ENCODE measurements around the gene FADS6.

FADS6 gene

GRCh38 chr17:74860872-74861661 is 32.4 kb downstream of the FADS6 start:
- DNase-seq = no peak
- in situ Hi-C loops (cut with HindIII; ENCODE audit: low pct_ligation_motif_present, low pct_unique_long_range_greater_than_20kb, low sequenced_read_pairs) = no loop called here

- DNase-seq = no peak
- in situ Hi-C loops (cut with HindIII; ENCODE audit: low pct_ligation_motif_present, low pct_unique_long_range_greater_than_20kb, low sequenced_read_pairs) = no loop called here
Measured at GRCh38 chr17:74860229-74860871, 33.1 kb downstream of the FADS6 start.

DNA sequence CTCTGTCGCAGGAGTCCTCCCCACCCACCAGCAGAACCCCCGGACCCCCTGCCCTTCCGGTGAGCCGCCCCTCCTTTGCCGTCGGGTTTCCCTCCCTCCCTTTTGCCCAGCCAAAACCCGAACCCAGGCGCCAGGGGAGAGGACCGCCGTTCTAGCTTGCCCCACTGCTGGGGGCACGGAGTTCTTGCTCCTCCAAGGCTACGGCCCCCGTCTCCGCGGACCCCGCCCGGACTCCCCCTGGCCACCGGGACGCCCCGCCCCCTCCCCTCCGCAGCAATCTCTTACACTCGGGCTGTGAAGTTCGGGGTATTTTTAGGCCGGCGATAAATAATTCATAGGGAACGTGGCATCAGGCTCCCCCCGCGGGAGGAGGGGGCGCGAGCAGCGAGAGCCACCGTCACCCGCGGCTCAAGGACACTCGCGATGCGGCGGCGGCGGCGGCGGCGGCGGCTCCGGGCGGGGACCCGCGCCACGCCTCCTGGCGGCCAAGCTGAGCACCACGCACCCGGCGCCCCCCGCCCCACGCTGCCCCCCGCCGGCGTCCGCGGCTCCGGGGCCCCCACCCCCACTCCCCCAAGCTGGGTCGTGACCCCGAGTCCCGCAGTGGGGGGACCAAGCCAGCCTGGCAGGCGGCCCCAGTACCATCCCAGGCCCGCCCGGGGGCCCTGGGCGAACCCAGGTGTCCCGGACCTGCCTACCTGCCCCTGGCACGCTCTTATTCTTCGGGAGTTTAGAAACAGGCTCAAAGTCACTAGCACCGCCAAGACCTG is 33.8 kb downstream of the FADS6 start, which contains the start of gene GRIN2C:
TSS of gene GRIN2C (minus strand) at position 427 of the 770 bp plus-strand sequence. CDS start 4,793 bp downstream, outside the sequence.
- in situ Hi-C loops (cut with HindIII; ENCODE audit: low pct_ligation_motif_present, low pct_unique_long_range_greater_than_20kb, low sequenced_read_pairs) = no loop called here
- no peak for DNase-seq

DNA sequence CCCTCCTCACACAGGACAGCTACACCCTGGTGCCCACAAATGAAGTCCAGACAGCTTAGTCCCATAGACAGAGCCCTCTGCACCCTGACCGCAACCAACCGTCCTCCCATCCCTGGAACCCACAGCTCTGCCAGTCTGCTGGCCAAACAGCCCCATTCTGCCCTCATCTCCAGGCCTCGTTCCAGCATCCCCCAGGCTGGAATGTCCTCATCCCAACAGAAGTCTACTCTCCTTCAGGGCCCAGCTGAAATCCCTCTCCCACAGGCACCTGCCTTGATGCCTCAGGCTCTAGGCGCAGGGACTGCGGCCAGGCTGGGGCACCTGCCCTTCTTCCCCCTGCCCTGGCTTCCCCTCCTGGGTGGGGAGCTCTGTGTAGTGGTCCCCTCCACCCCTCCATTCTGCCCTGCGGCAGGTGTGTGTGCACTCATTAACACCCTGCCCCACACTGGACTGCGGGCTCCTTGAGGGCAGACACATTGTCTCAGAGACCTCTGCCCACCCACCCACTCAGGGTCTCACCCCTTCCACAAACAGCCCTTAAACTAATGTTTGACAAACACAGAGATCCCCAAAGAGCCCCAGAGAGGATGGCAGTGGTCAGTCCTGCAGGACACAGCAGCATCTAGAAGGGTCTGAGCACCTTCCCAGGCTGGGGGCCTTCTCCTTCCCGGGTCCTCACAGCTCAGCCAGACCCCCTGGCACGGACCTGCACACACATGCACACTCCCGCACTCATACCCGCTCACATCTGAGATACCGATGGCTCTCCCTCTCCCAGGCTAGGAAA is 34.6 kb downstream of the FADS6 start:
- no peak for DNase-seq
- in situ Hi-C loops (cut with HindIII; ENCODE audit: low pct_ligation_motif_present, low pct_unique_long_range_greater_than_20kb, low sequenced_read_pairs) = no loop called here

GRCh38 chr17:74857191-74857590 is 36.2 kb downstream of the FADS6 start:
- in situ Hi-C loops (cut with HindIII; ENCODE audit: low pct_ligation_motif_present, low pct_unique_long_range_greater_than_20kb, low sequenced_read_pairs) = no loop called here
- no peak for DNase-seq

DNA sequence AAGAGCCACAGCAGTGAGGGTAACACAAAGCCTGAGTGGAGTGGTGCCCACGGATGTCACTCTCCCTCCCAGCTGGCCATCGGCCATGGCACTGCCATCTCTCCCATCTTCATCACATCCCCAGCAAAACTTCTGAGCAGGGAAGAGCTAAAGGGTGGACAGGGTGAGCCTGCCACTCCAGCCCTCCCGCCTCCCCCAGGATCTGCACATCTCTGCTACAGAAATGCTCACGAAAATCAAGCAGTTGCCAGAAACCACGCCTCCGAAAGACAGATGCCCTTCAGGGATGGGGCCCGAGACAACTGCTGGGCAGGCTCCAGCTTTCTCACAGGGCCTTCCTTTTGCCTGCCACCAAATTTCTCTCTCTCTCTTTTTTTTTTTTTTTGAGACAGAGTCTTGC is 37.3 kb downstream of the FADS6 start:
- in situ Hi-C loops (cut with HindIII; ENCODE audit: low pct_ligation_motif_present, low pct_unique_long_range_greater_than_20kb, low sequenced_read_pairs) = no loop called here
- DNase-seq = no peak

GRCh38 chr17:74855323-74855722 is 38.1 kb downstream of the FADS6 start:
- in situ Hi-C loops (cut with HindIII; ENCODE audit: low pct_ligation_motif_present, low pct_unique_long_range_greater_than_20kb, low sequenced_read_pairs) = no loop called here
- no peak for DNase-seq

- no peak for DNase-seq
- in situ Hi-C loops (cut with HindIII; ENCODE audit: low pct_ligation_motif_present, low pct_unique_long_range_greater_than_20kb, low sequenced_read_pairs) = no loop called here
Measured at GRCh38 chr17:74854792-74855191, 38.6 kb downstream of the FADS6 start.

GRCh38 chr17:74853669-74854068 is 39.8 kb downstream of the FADS6 start:
- in situ Hi-C loops (cut with HindIII; ENCODE audit: low pct_ligation_motif_present, low pct_unique_long_range_greater_than_20kb, low sequenced_read_pairs) = no loop called here
- no peak for DNase-seq

- no peak for DNase-seq
- in situ Hi-C loops (cut with HindIII; ENCODE audit: low pct_ligation_motif_present, low pct_unique_long_range_greater_than_20kb, low sequenced_read_pairs) = no loop called here
Measured at GRCh38 chr17:74853048-74853397, 40.4 kb downstream of the FADS6 start.

DNA sequence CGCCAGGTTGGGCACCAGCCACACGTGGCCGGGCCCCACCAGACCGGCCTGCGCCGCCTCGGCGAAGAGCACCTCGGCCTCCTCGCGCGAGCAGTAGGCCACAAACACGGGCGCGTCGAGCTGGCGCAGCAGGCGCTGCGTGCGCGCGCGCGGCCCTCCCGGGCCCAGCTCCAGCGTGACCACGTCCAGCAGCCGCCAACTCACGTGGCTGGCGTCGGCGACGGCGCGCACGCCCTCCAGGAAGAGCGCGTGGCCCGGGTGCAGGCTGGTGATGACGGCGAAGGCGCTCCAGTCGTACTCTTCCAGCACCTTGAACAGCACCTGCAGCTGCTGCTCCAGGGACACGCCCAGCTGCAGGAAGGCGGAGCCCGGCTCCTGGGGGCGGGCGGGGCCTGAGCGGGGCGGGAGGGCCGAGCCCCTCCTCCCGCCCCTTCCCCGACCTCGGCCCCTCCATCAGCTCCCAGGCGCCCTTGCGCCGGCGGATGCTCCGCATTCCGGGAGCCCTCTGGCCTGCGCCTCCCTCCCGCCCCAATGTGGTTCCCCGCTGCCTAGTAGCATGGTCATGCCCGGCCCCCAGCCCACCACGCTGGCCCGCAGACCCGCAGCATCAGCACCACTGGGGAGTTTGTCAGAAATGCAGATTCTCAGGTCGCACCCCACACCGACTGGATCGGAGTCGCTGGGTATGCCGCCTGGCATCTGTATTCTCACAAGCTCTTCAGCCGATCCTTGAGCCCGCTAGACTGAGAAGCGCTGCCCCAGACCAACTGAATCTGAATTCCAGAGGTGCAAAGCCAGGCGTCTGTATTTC is 41.0 kb downstream of the FADS6 start:
- DNase-seq = no peak
- in situ Hi-C loops (cut with HindIII; ENCODE audit: low pct_ligation_motif_present, low pct_unique_long_range_greater_than_20kb, low sequenced_read_pairs) = no loop called here

- in situ Hi-C loops (cut with HindIII; ENCODE audit: low pct_ligation_motif_present, low pct_unique_long_range_greater_than_20kb, low sequenced_read_pairs) = no loop called here
- no peak for DNase-seq
Measured at GRCh38 chr17:74851612-74852236, 41.7 kb downstream of the FADS6 start.

DNA sequence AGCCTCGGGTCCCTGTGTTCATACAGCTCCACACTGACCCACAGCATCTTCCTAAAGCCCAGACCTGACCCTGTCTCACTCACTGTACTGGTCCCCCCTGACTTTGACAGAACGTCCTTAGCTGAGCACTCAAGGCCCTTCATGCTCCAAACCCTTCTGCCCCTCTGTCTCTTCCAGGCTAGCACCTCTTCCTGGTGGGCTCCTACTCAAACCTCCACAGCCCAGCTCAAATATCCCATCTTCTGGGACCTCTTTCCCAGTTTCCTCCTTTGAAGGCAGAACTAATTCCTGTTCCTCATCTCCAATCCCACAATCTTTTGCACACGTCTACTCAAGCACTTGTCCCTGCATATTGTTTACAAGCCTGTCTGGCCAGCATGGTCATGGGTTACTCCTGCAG is 42.5 kb downstream of the FADS6 start:
- in situ Hi-C loops (cut with HindIII; ENCODE audit: low pct_ligation_motif_present, low pct_unique_long_range_greater_than_20kb, low sequenced_read_pairs) = no loop called here
- DNase-seq = no peak

DNA sequence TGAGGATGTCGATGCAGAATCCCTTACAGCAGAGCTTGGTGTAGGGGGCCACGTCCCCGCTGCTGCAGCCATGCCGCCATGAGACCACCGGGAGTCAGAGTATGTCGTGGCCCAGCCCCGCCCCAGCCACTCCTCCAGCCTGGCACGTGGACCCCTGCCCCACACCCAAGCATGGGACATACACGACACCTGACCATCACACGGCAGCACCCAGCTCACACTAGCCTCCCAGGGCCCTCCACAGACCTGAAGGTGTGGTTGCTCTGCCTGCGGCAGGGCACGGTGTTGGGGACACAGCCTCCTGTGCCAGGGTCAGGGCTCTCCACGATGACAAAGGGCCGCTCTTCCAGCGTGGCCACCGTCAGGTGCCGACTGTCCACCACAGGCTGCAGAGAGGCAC is 43.1 kb downstream of the FADS6 start:
- in situ Hi-C loops (cut with HindIII; ENCODE audit: low pct_ligation_motif_present, low pct_unique_long_range_greater_than_20kb, low sequenced_read_pairs) = no loop called here
- DNase-seq = no peak

DNA sequence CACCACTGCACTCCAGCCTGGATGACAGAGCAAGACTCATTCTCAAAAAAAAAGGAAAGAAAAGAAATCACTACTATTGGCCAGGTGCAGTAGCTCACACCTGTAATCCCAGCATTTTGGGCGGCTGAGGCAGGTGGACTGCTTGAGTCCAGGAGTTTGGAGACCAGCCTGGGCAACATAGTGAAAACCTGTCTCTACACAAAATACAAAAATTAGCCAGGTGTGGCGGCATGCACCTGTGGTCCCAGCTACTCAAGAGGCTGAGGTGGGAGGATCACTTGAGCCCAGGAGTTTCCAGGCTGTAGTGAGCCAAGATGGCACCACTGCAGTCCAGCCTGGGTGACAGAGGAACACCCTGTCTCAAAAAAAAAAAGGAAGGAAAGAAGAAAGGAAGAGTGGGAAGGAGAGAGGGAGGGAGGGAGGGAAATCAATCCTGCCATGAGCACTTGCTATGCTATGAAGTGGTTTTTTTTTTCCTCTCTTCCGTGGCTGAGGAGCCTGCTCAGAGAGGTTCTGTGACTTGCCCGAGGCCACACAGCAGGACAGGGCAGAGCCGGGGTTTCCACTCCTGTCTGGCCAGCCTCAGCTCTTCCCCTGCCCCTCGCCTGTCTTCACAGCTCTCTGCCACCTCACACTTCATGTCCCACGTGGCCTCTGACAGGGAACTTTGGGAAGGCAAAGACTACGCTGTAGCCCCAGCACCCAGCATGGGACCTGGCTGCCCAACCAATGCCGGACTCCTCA is 44.6 kb downstream of the FADS6 start:
- in situ Hi-C loops (cut with HindIII; ENCODE audit: low pct_ligation_motif_present, low pct_unique_long_range_greater_than_20kb, low sequenced_read_pairs) = no loop called here
- no peak for DNase-seq

DNA sequence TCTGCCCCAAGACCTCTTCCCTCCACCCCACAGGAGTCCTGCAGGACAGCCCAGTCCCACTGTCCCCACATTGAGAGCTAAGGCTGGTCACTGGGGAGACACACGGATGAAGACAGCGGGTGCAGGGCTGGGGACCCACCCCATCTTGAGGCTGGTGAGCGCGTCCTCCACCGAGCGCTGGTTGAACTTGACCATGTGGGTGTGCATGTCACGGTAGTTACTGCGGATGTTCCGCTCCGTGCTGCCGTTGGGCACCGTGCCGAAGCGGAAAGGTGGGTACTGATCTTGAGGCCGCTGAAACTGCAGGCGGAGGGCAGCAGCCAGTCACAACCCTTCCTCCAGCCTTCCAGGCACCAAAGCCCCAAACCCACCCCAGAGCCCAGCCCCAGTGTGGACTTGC is 46.8 kb downstream of the FADS6 start:
- DNase-seq = no peak
- in situ Hi-C loops (cut with HindIII; ENCODE audit: low pct_ligation_motif_present, low pct_unique_long_range_greater_than_20kb, low sequenced_read_pairs) = no loop called here

- no peak for DNase-seq
- in situ Hi-C loops (cut with HindIII; ENCODE audit: low pct_ligation_motif_present, low pct_unique_long_range_greater_than_20kb, low sequenced_read_pairs) = no loop called here
Measured at GRCh38 chr17:74843352-74843627, 50.1 kb downstream of the FADS6 start.
